Measurements from ENCODE around the gene PLEKHG5.

Gene PLEKHG5

GRCh38 chr1:6448749-6449631 is 42.5 kb downstream of the PLEKHG5 start:
- TF ChIP-seq MAX (IDR thresholded peaks at IDR 0.05) (0 out of 2 replicates have a peak, but pooled peaks have one; percentile 18), CREB1 (IDR thresholded peaks at IDR 0.05; ENCODE audit: low read depth) (no peak)

GRCh38 chr1:6447818-6448748 is 43.4 kb downstream of the PLEKHG5 start:
- TF ChIP-seq FOXM1 (IDR thresholded peaks at IDR 0.05; ENCODE audit: borderline replicate concordance, low read depth) (peak; percentile 10; the same call in 1 of the 2 replicates), ZBTB7A (IDR thresholded peaks at IDR 0.05; ENCODE audit: low read depth) (peak; percentile 56; the same call in 1 of the 2 replicates), NFIC (IDR thresholded peaks at IDR 0.05) (peak; percentile 84), TCF12 (IDR thresholded peaks at IDR 0.05; ENCODE audit: low read depth) (peak; percentile 95), EGR1 (IDR thresholded peaks at IDR 0.05) (peak; percentile 98), CEBPB (IDR thresholded peaks at IDR 0.05) (peak; percentile 5; the same call in 1 of the 2 replicates), MAX (IDR thresholded peaks at IDR 0.05) (no peak; the same call in none of the 2 replicates), YY1 (IDR thresholded peaks at IDR 0.05; ENCODE audit: low read depth) (0 out of 2 replicates have a peak, but pooled peaks have one; percentile 11), TEAD4 (IDR thresholded peaks at IDR 0.05) (peak; percentile 63), CREB1 (IDR thresholded peaks at IDR 0.05; ENCODE audit: low read depth) (0 out of 2 replicates have a peak, but pooled peaks have one; percentile 10), RAD21 (IDR thresholded peaks at IDR 0.05; ENCODE audit: low read depth) (peak; percentile 8; the same call in 1 of the 2 replicates), TAF1 (IDR thresholded peaks at IDR 0.05; ENCODE audit: low read depth) (no peak), REST (IDR thresholded peaks at IDR 0.05; ENCODE audit: low read depth) (no peak), EP300 (IDR thresholded peaks at IDR 0.05; ENCODE audit: borderline replicate concordance) (peak; percentile 87), USF1 (IDR thresholded peaks at IDR 0.05) (peak; percentile 37; the same call in 1 of the 2 replicates)

- TF ChIP-seq EP300 (IDR thresholded peaks at IDR 0.05; ENCODE audit: borderline replicate concordance): peak; percentile 67
- TF ChIP-seq TCF12 (IDR thresholded peaks at IDR 0.05; ENCODE audit: low read depth): no peak; the same call in 1 of the 2 replicates
- TF ChIP-seq MAX (IDR thresholded peaks at IDR 0.05): peak; percentile 17; the same call in 1 of the 2 replicates
- no peak for TF ChIP-seq TEAD4 (IDR thresholded peaks at IDR 0.05)
- peak; percentile 98 for TF ChIP-seq ZBTB7A (IDR thresholded peaks at IDR 0.05; ENCODE audit: low read depth)
- 0 out of 2 replicates have a peak, but pooled peaks have one; percentile 52 for TF ChIP-seq EGR1 (IDR thresholded peaks at IDR 0.05)
- no peak; the same call in 1 of the 2 replicates for TF ChIP-seq CREB1 (IDR thresholded peaks at IDR 0.05; ENCODE audit: low read depth)
- peak; percentile 57; the same call in 1 of the 2 replicates for TF ChIP-seq NFIC (IDR thresholded peaks at IDR 0.05)
- peak; percentile 30; the same call in 1 of the 2 replicates for TF ChIP-seq TAF1 (IDR thresholded peaks at IDR 0.05; ENCODE audit: low read depth)
Observed at GRCh38 chr1:6447016-6447817, 44.2 kb downstream of the PLEKHG5 start.

GRCh38 chr1:6446665-6447015 is 44.8 kb downstream of the PLEKHG5 start:
- TF ChIP-seq NFIC (IDR thresholded peaks at IDR 0.05): no peak
- TF ChIP-seq EP300 (IDR thresholded peaks at IDR 0.05; ENCODE audit: borderline replicate concordance): no peak
- no peak for TF ChIP-seq CEBPB (IDR thresholded peaks at IDR 0.05)
- TF ChIP-seq EGR1 (IDR thresholded peaks at IDR 0.05): no peak
- no peak for TF ChIP-seq TCF12 (IDR thresholded peaks at IDR 0.05; ENCODE audit: low read depth)
- no peak for TF ChIP-seq USF1 (IDR thresholded peaks at IDR 0.05)
- no peak for TF ChIP-seq CREB1 (IDR thresholded peaks at IDR 0.05; ENCODE audit: low read depth)
- TF ChIP-seq RAD21 (IDR thresholded peaks at IDR 0.05; ENCODE audit: low read depth): no peak
- TF ChIP-seq FOXM1 (IDR thresholded peaks at IDR 0.05; ENCODE audit: borderline replicate concordance, low read depth): no peak
- TF ChIP-seq TAF1 (IDR thresholded peaks at IDR 0.05; ENCODE audit: low read depth): no peak
- no peak for TF ChIP-seq REST (IDR thresholded peaks at IDR 0.05; ENCODE audit: low read depth)
- no peak for TF ChIP-seq ZBTB7A (IDR thresholded peaks at IDR 0.05; ENCODE audit: low read depth)
- TF ChIP-seq TEAD4 (IDR thresholded peaks at IDR 0.05): no peak
- TF ChIP-seq YY1 (IDR thresholded peaks at IDR 0.05; ENCODE audit: low read depth): no peak
- no peak; the same call in 1 of the 2 replicates for TF ChIP-seq MAX (IDR thresholded peaks at IDR 0.05)
